Tibial nerve (tissue), 3 donors: ENCODE results near the gene ARHGAP29.

Experiments
- POLR2A ChIP-seq, 2 donors: fragments of 450-650 bp; IDR thresholded peaks; one replicate each; pipeline ENCODE4 v1.6.1; 2017; ENCODE audit warnings: antibody characterized with exemption in 2 of 2, mild to moderate bottlenecking in 2 of 2, moderate library complexity in 2 of 2
- TF ChIP-seq, protein P1 (sequence below), 5 experiments: fragments of 200-600 bp in 3 of 5; fragments of 450-650 bp in 2 of 5; sonication (generic) in 3 of 5; IDR thresholded peaks; one replicate each; pipeline ENCODE4 v1.5.1; 2016 to 2019; ENCODE audit warnings: antibody characterized with exemption in 5 of 5, mild to moderate bottlenecking in 3 of 5, moderate library complexity in 2 of 5

DNA sequence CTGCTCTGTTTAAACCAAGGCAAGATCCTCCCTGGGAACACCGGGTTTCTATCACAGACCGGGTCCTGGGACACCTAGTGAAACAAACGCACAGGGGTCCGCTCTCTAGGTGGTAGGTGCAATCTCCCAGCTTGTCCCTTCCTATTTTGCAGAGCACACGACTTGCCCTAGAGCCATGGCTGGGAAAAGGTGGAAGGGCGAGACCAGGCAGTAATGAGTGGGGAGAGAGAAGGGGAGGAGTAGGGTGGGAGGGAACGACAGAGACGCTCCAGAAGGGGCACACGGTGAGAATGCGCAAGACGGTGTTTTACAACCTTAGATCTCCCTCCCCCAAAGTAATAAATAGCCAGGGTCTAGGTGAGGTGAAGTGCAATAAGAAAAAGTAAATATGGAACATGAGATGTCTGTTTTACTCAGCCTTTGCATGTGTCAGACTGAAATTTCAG, 9.3 kb upstream of the ARHGAP29 start:
- TF ChIP-seq, protein P1, sequence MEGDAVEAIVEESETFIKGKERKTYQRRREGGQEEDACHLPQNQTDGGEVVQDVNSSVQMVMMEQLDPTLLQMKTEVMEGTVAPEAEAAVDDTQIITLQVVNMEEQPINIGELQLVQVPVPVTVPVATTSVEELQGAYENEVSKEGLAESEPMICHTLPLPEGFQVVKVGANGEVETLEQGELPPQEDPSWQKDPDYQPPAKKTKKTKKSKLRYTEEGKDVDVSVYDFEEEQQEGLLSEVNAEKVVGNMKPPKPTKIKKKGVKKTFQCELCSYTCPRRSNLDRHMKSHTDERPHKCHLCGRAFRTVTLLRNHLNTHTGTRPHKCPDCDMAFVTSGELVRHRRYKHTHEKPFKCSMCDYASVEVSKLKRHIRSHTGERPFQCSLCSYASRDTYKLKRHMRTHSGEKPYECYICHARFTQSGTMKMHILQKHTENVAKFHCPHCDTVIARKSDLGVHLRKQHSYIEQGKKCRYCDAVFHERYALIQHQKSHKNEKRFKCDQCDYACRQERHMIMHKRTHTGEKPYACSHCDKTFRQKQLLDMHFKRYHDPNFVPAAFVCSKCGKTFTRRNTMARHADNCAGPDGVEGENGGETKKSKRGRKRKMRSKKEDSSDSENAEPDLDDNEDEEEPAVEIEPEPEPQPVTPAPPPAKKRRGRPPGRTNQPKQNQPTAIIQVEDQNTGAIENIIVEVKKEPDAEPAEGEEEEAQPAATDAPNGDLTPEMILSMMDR (IDR thresholded peaks at IDR 0.05): no peak
- no peak for TF ChIP-seq POLR2A (IDR thresholded peaks at IDR 0.05)
